SK-N-SH (cell line): Measurements from ENCODE around the gene TCF19. TPM values are rescaled to one million over a fixed set of nuclear protein-coding genes. Genes with fewer than 3 reads are reported as not detected.

Source experiments
- CTCF ChIA-PET: fragments of 300-600, 350-600 bp; formaldehyde crosslinking; extraction: SDS; loops from one replicate; lab custom pipeline; 2021; lab: Yijun Ruan, JAX
- POLR2A ChIA-PET: fragments of 350-600 bp; sonication (Branson Sonifier 250); formaldehyde crosslinking; extraction: SDS; loops from one replicate; lab custom pipeline; 2020; ENCODE audit warnings: antibody characterized with exemption, inconsistent platforms; lab: Yijun Ruan, JAX
- DNase-seq: peaks from one replicate; pipeline ENCODE4 v3.0.0; 2012
- H2AFZ ChIP-seq: fragments of 200-600 bp; sonication (generic); 2 replicates; pipeline ENCODE4 v1.8.1; 2016; ENCODE audit warnings: antibody characterized with exemption, mild to moderate bottlenecking, low read depth
- H3F3A ChIP-seq: fragments of 200-600 bp; sonication (generic); replicated peaks from 2 replicates; pipeline ENCODE3; 2016; ENCODE audit warnings: antibody characterized with exemption, mild to moderate bottlenecking; ENCODE audit not compliant: insufficient read depth
- H3K27ac ChIP-seq, 2 experiments: fragments of 200-500 bp in 1 of 2; fragments of 200-600 bp in 1 of 2; sonication (Bioruptor generic) in 1 of 2; sonication (generic), shearing (Covaris generic) in 1 of 2; 2 replicates each; pipeline versions ENCODE4 v1.5.1 to v1.6.1; 2014 to 2016; ENCODE audit warnings: low read depth in 2 of 2, inconsistent platforms in 1 of 2, low read length in 1 of 2, mild to moderate bottlenecking in 1 of 2, mixed read lengths in 1 of 2
- H3K27me3 ChIP-seq: fragments of 200-600 bp; sonication (generic), shearing (Covaris generic); 2 replicates; pipeline ENCODE4 v1.6.1; 2016; ENCODE audit warnings: mixed run types; ENCODE audit not compliant: insufficient read depth
- H3K36me3 ChIP-seq, 2 experiments: fragments of 200-500 bp in 1 of 2; fragments of 200-600 bp in 1 of 2; sonication (Bioruptor generic) in 1 of 2; sonication (generic) in 1 of 2; replicated peaks in 1 of 2; 2 replicates each; pipeline versions ENCODE3 to v1.5.1; 2014 to 2016; ENCODE audit warnings: low read length in 1 of 2, mild to moderate bottlenecking in 1 of 2; ENCODE audit not compliant: insufficient read depth in 2 of 2, control insufficient read depth in 1 of 2
- H3K4me1 ChIP-seq, 2 experiments: fragments of 200-500 bp in 1 of 2; fragments of 200-600 bp in 1 of 2; sonication (Bioruptor generic) in 1 of 2; sonication (generic), shearing (Covaris generic) in 1 of 2; 2 replicates each; pipeline versions ENCODE4 v1.5.1 to v1.6.1; 2014 to 2016; ENCODE audit warnings: low read depth in 1 of 2, low read length in 1 of 2, mixed run types in 1 of 2; ENCODE audit not compliant: insufficient read depth in 2 of 2, control insufficient read depth in 1 of 2
- H3K4me2 ChIP-seq: fragments of 200-600 bp; sonication (generic), shearing (Covaris generic); 2 replicates; pipeline ENCODE4 v1.6.1; 2017; ENCODE audit warnings: mixed run types
- H3K4me3 ChIP-seq, 2 experiments: fragments of 200-500 bp in 1 of 2; fragments of 200-600 bp in 1 of 2; sonication (Bioruptor generic) in 1 of 2; sonication (generic), shearing (Covaris generic) in 1 of 2; 2 replicates each; pipeline versions ENCODE4 v1.5.1 to v1.8.1; 2014 to 2016; ENCODE audit warnings: low read depth in 2 of 2, inconsistent platforms in 1 of 2, low read length in 1 of 2, mild to moderate bottlenecking in 1 of 2, mixed read lengths in 1 of 2, moderate library complexity in 1 of 2
- H3K79me2 ChIP-seq: fragments of 200-600 bp; sonication (generic); 2 replicates; pipeline ENCODE4 v1.8.1; 2017; ENCODE audit warnings: mild to moderate bottlenecking; ENCODE audit not compliant: insufficient read depth
- H3K9ac ChIP-seq: fragments of 200-600 bp; sonication (generic); 2 replicates; pipeline ENCODE4 v1.6.1; 2017; ENCODE audit warnings: mixed run types
- H3K9me2 ChIP-seq: fragments of 200-600 bp; sonication (generic); 2 replicates; pipeline ENCODE4 v1.6.1; 2017; ENCODE audit warnings: mixed run types
- H3K9me3 ChIP-seq: fragments of 200-600 bp; sonication (generic); 2 replicates; pipeline ENCODE4 v1.6.1; 2017; ENCODE audit warnings: mixed run types, mild to moderate bottlenecking, moderate library complexity
- H4K20me1 ChIP-seq: fragments of 200-600 bp; sonication (generic); 2 replicates; pipeline ENCODE4 v1.6.1; 2017; ENCODE audit warnings: mild to moderate bottlenecking, mixed run types; ENCODE audit not compliant: insufficient read depth
- ELF1 ChIP-seq: IDR thresholded peaks from 2 replicates; pipeline ENCODE4 v1.4.0; 2012
- EP300 ChIP-seq, 2 experiments: IDR thresholded peaks; 2 replicates each; pipeline versions ENCODE4 v1.4.0 to v1.6.1; 2012; ENCODE audit warnings: borderline replicate concordance in 1 of 2, low read depth in 1 of 2, low read length in 1 of 2
- EZH2phosphoT487 ChIP-seq: fragments of 200-600 bp; sonication (generic); IDR thresholded peaks from 2 replicates; pipeline ENCODE4 v1.6.1; 2017; ENCODE audit warnings: low read depth, mixed run types, mild to moderate bottlenecking, antibody characterized with exemption, moderate library complexity, borderline replicate concordance
- FOSL2 ChIP-seq: IDR thresholded peaks from 2 replicates; pipeline ENCODE4 v1.4.0; 2012; ENCODE audit warnings: low read depth, mild to moderate bottlenecking, moderate library complexity, borderline replicate concordance
- FOXJ3 ChIP-seq: sonication (generic); formaldehyde crosslinking; IDR thresholded peaks from 2 replicates; pipeline ENCODE4 v1.5.1; 2020; ENCODE audit warnings: mild to moderate bottlenecking, missing genetic modification reagents
- GABPA ChIP-seq: IDR thresholded peaks from 2 replicates; pipeline ENCODE4 v1.4.0; 2012; ENCODE audit warnings: low read depth, mild to moderate bottlenecking
- JUND ChIP-seq: IDR thresholded peaks from 2 replicates; pipeline ENCODE4 v1.4.0; 2012
- MEF2A ChIP-seq: IDR thresholded peaks from 2 replicates; pipeline ENCODE4 v1.4.0; 2012; ENCODE audit warnings: low read depth, borderline replicate concordance
- MXI1 ChIP-seq: IDR thresholded peaks from 2 replicates; pipeline ENCODE4 v1.6.1; 2012; ENCODE audit warnings: mild to moderate bottlenecking, low read depth, low read length, improper control_type of control experiment
- NFIC ChIP-seq: IDR thresholded peaks from 2 replicates; pipeline ENCODE4 v1.4.0; 2012; ENCODE audit warnings: borderline replicate concordance
- POLR2AphosphoS5 ChIP-seq: IDR thresholded peaks from 2 replicates; pipeline ENCODE4 v1.6.1; 2012; ENCODE audit warnings: low read depth, low read length
- RAD21 ChIP-seq: IDR thresholded peaks from 2 replicates; pipeline ENCODE4 v1.6.1; 2012; ENCODE audit warnings: mild to moderate bottlenecking, low read length
- RCOR1 ChIP-seq: fragments of 150-350 bp; IDR thresholded peaks from 2 replicates; pipeline ENCODE4 v1.6.1; 2017; ENCODE audit warnings: antibody characterized with exemption, low read length
- RFX5 ChIP-seq: IDR thresholded peaks from 2 replicates; pipeline ENCODE4 v1.6.1; 2012; ENCODE audit warnings: mild to moderate bottlenecking, improper control_type of control experiment, low read length
- RXRA ChIP-seq: IDR thresholded peaks from 2 replicates; pipeline ENCODE4 v1.4.0; 2012; ENCODE audit warnings: low read depth, mild to moderate bottlenecking, borderline replicate concordance
- SIN3A ChIP-seq: IDR thresholded peaks from 2 replicates; pipeline ENCODE4 v1.6.1; 2012; ENCODE audit warnings: low read depth, mild to moderate bottlenecking, low read length, moderate library complexity, borderline replicate concordance
- TAF1 ChIP-seq: IDR thresholded peaks from 2 replicates; pipeline ENCODE4 v1.6.1; 2012; ENCODE audit warnings: low read depth, mild to moderate bottlenecking, low read length, moderate library complexity, borderline replicate concordance
- WGBS: methylation state at CpG from one replicate; pipeline ENCODE4 v1.1.6; 2017; ENCODE audit warnings: low lambda C conversion rate; 5-methylcytosine and 5-hydroxymethylcytosine counted together
- polyA plus RNA-seq, 3 experiments: library from polyadenylated mRNA; depleted of rRNA; stranded (reverse); fragments of >200 nt; gene quantifications; 2 replicates each; pipeline ENCODE4 v1.2.3, GENCODE V29; 2012
- TF ChIP-seq, protein P1 (sequence below): fragments of 150-350 bp; IDR thresholded peaks from 2 replicates; pipeline ENCODE4 v1.6.1; 2016; ENCODE audit warnings: mild to moderate bottlenecking, low read depth, low read length
- TF ChIP-seq, protein P2 (sequence below): IDR thresholded peaks from 2 replicates; pipeline ENCODE4 v1.4.0; 2012; ENCODE audit warnings: low read depth
- TF ChIP-seq, protein P3 (sequence below): fragments of 200-600 bp; sonication (generic); IDR thresholded peaks from 2 replicates; pipeline ENCODE4 v1.6.1; 2017; ENCODE audit warnings: antibody characterized with exemption, mild to moderate bottlenecking, moderate library complexity

Gene TCF19
- polyA plus RNA-seq, 1 of the 3 experiments (the other 2 are of a cell fraction) = 9.3 TPM

DNA sequence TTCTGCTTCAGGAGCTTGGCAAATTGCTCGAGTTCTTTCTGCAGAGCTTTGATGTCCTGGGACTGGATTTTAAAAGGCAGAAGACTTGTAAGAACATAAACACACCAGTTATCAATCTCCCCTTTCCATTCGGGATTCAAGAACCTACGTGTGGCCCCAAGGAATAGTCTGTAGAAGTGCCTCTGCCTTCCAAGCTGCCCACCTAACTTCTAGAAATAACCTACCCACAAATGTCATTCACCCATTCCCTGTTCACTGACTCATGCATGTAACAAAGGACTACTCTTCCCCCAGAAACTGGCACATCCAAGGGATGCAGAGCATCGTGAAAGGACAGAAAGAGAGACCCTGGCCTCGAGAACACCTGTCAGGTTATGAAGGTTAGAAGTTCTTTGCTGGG is 7.6 kb downstream of the TCF19 start:
- no peak for DNase-seq
- Histone ChIP-seq H3K27ac (no peak overlapping the region), H3K4me3 (no peak overlapping the region), H2AFZ (no peak overlapping the region), H3K9me3 (no peaks in the 10 kb centered on the region), H3K4me1 (no peaks in the 10 kb centered on the region), H4K20me1 (no peaks in the 10 kb centered on the region), H3K79me2 (no peaks in the 10 kb centered on the region), H3F3A (no peaks in the 10 kb centered on the region), H3K4me2 (no peak overlapping the region), H3K36me3 (no peaks in the 10 kb centered on the region), H3K9me2 (no peaks in the 10 kb centered on the region), H3K27me3 (no peaks in the 10 kb centered on the region), H3K9ac (no peak overlapping the region)
- POLR2A ChIA-PET = interaction anchor here (0.6 kb wide), 1 partner anchor 664 kb away, joined by 3 read pairs; no protein-coding TSS in a partner anchor
- no peak for TF ChIP-seq GABPA
- TF ChIP-seq MXI1 = no peak
- no peak for TF ChIP-seq POLR2AphosphoS5
- TF ChIP-seq, protein P1, sequence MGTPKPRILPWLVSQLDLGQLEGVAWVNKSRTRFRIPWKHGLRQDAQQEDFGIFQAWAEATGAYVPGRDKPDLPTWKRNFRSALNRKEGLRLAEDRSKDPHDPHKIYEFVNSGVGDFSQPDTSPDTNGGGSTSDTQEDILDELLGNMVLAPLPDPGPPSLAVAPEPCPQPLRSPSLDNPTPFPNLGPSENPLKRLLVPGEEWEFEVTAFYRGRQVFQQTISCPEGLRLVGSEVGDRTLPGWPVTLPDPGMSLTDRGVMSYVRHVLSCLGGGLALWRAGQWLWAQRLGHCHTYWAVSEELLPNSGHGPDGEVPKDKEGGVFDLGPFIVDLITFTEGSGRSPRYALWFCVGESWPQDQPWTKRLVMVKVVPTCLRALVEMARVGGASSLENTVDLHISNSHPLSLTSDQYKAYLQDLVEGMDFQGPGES = no peak
- no peak for TF ChIP-seq MEF2A
- 84% methylated on average over 5 of the region's 5 CpGs for WGBS
- CTCF ChIA-PET = interaction anchor here (1.1 to 1.6 kb wide), 3 partner anchors 38 to 201 kb away, joined by 3 to 5 read pairs (median 4); no protein-coding TSS in a partner anchor

DNA sequence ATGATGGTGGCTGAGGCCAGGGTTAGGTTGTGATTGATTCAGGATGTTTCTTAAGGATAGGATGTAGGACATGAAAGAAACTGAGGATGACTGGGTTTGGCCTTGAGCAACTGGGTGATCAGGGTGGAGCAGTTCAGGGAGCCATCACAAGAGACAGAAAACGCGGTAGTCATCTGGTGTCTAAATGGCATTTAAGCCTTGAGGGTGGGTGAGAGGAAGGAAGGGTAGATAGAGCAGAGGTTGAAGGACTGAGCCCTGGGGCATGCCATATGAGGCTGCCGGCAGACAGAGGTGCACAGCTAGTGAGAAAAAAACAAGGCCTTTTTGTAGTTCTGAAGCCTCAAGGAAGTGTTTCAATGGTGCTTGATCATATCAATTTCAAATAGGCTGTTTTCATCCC is 10.2 kb downstream of the TCF19 start:
- Histone ChIP-seq H3K27ac (no peak overlapping the region), H3K36me3 (no peaks in the 10 kb centered on the region), H3K9me3 (no peaks in the 10 kb centered on the region)
- no peak for DNase-seq
- TF ChIP-seq EZH2phosphoT487 = no peak
- TF ChIP-seq RXRA = no peak
- TF ChIP-seq RCOR1 = no peak
- TF ChIP-seq GABPA = no peak
- TF ChIP-seq MXI1 = no peak
- no peak for TF ChIP-seq RAD21
- no peak for TF ChIP-seq FOXJ3 (CRISPR knock-in tag)
- no peak for TF ChIP-seq SIN3A
- no peak for TF ChIP-seq TAF1
- TF ChIP-seq ELF1 = no peak
- TF ChIP-seq MEF2A = no peak
- no peak for TF ChIP-seq JUND
- TF ChIP-seq RFX5 = no peak
- TF ChIP-seq, protein P2, sequence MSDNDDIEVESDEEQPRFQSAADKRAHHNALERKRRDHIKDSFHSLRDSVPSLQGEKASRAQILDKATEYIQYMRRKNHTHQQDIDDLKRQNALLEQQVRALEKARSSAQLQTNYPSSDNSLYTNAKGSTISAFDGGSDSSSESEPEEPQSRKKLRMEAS = no peak
- TF ChIP-seq FOSL2 = no peak
- TF ChIP-seq EP300 (IDR thresholded peaks at IDR 0.05; ENCODE audit: borderline replicate concordance in 1 of 2, low read depth in 1 of 2, low read length in 1 of 2) = no peak
- no peak for TF ChIP-seq NFIC
- TF ChIP-seq, protein P3, sequence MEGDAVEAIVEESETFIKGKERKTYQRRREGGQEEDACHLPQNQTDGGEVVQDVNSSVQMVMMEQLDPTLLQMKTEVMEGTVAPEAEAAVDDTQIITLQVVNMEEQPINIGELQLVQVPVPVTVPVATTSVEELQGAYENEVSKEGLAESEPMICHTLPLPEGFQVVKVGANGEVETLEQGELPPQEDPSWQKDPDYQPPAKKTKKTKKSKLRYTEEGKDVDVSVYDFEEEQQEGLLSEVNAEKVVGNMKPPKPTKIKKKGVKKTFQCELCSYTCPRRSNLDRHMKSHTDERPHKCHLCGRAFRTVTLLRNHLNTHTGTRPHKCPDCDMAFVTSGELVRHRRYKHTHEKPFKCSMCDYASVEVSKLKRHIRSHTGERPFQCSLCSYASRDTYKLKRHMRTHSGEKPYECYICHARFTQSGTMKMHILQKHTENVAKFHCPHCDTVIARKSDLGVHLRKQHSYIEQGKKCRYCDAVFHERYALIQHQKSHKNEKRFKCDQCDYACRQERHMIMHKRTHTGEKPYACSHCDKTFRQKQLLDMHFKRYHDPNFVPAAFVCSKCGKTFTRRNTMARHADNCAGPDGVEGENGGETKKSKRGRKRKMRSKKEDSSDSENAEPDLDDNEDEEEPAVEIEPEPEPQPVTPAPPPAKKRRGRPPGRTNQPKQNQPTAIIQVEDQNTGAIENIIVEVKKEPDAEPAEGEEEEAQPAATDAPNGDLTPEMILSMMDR = no peak
- TF ChIP-seq, all 33 proteins: peak for 0
- CTCF ChIA-PET = no interaction called here
- WGBS = 76% methylated on average over 3 of the region's 3 CpGs
- no peak overlapping the region for H3K9ac ChIP-seq
- no peaks in the 10 kb centered on the region for H3F3A ChIP-seq
- POLR2A ChIA-PET = no interaction called here
- H2AFZ ChIP-seq = no peak overlapping the region
- no peaks in the 10 kb centered on the region for H3K4me1 ChIP-seq
- H3K4me3 ChIP-seq = no peak overlapping the region
- H3K9me2 ChIP-seq = no peaks in the 10 kb centered on the region
- no peaks in the 10 kb centered on the region for H4K20me1 ChIP-seq
- H3K27me3 ChIP-seq = no peaks in the 10 kb centered on the region
- H3K79me2 ChIP-seq = no peaks in the 10 kb centered on the region
- no peak overlapping the region for H3K4me2 ChIP-seq
